ENCODE measurements around the gene SEC14L1.

SEC14L1 gene

DNA sequence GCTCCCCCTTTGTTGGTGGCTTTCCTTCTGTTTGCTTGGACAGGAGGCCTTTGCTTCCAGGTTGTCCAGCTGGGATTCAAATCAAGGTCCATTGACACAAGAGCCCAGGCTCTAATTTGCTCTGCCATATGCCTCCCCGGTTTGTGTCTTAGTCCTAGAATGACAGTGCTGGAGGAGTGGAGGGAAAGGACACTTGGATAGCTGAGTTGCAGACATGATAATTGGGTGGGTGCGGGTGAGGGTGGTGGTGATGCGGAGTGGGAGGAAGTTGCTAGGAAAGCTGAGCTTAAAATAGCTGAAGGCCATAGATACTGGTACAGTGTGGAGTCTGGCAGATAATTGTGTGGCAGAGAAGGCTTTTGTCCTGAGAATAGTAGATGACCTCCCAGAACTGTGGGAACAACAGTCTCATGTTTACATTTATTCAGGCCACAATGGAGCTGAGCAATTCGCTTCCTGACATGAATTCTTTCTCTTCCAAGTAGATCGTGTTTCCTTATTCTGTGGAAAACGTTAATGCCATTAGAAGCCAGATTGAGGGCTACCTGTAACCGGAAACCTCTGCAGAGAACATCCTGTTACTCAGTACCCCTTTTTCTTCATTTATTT lies 23.8 kb downstream of the SEC14L1 start:
- DNase-seq = no peak

- no peak for DNase-seq
These were observed 24.8 kb downstream of the SEC14L1 start for GRCh38 chr17:77165577-77165976.

GRCh38 chr17:77167472-77168306 lies 26.9 kb downstream of the SEC14L1 start:
- no peak for DNase-seq

GRCh38 chr17:77173104-77173503 lies 32.3 kb downstream of the SEC14L1 start:
- DNase-seq = no peak

- DNase-seq = no peak
These were observed 34.3 kb downstream of the SEC14L1 start for GRCh38 chr17:77174928-77175661.

DNA sequence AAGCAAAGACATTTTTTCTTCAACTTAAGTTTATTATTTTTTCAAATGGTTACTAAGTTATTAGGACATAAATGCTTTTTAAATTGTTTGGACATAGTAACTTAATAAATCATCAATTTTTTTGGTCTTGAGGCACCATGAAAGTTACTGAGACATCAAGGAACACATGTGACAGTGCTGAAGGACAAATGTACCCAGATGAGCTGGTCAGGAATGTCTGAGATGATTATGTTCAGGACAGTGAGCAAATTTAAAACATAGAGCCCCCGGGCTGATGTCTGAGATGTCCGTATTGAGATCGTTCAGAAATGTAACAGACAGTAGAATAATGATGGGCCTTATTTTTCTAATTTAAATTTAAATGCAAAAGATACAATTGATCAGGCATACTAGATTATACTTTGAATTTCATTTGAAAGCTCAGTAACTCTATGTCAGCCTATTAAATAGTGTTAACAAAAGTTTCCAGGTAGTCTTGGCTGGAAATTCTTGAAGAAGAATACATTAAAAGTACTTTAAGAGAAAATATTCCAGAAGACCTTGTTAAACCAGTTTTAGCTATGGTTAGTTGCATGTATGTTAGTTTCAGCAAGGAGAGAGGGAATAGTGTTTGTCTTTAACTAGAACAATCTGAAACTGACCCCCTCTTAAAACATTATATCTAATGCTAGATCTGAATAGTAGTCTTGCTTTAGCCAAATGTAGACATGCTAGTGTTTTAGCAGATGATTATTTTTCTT lies 36.4 kb downstream of the SEC14L1 start:
- no peak for DNase-seq

DNA sequence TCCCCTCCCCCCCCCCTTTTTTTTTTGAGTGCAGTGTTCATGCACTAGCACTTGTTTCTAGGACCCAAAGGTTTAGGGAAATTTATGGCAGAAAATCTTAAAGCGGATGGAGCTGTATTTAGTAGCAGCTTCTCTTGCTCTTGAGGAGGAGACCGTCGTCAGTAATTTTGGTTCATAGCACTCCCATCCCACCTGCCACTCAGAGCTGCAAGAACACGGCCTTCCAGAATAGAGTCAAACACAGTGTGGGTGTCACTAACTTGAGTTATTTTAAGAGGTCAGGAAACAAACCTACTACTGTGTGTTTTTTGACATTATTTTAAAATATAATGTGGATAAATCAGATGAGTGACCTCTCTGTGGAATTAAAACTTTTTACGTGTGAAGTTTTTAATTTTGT lies 37.3 kb downstream of the SEC14L1 start:
- no peak for DNase-seq

DNA sequence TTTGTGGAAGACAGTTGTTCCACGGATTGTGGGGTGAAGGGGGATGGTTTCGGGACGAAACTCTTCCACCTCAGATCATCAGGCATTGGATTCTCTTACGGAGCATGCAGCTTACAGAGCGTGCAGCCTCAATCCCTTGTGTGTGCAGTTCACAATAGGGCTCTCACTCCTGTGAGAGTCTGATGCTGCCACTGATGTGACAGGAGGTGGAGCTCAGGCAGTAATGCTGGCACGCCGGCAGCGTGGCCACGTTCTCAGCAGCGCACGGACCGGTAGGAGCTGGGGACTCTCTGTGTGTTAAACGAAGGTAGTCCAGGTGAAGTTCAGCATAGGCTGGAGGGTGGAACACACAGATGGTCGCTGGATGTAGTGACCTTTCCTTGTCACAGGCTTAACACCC lies 37.8 kb downstream of the SEC14L1 start:
- no peak for DNase-seq

DNA sequence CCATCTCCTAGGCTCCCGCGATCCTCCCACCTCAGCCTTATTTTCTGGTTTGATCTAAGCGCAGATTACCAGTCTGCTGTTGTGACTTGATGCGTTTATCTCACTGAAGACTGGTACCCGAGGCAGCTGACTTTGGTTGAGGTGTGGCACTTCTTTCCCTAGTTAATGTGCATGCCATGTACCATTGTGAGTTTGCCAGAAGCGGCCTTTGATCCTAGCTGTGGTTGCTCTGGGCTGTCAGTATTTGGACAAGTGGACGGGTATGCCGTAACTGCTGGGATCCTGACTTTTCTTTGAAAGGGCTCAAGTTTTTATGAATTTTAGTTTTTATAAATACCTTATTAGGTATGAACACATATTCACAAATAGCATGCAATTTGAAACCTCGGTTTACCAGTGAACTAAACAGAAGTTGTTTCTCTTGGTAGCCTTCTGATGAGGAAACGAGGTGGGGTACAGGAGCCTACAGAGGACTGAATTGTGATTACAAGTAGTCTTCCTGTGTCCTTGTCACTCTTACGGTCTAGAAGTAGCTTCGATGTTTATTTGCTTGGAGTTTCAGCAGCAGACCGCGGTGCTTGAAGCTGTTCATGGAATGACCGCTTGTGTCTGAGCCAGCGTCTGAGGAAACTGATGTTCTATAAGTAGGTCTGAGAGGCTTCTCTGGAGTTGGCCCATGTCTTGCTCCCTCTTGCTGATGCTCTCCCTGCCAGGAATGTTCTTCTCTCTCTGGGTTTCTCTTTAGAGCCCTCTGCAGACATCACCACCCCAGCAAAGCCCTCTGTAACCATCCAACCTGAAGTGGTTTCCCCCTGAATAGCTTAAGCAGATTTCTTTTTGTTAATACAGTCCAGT lies 40.0 kb downstream of the SEC14L1 start:
- no peak for DNase-seq

- no peak for DNase-seq
These were observed 41.7 kb downstream of the SEC14L1 start for GRCh38 chr17:77182205-77183172.

DNA sequence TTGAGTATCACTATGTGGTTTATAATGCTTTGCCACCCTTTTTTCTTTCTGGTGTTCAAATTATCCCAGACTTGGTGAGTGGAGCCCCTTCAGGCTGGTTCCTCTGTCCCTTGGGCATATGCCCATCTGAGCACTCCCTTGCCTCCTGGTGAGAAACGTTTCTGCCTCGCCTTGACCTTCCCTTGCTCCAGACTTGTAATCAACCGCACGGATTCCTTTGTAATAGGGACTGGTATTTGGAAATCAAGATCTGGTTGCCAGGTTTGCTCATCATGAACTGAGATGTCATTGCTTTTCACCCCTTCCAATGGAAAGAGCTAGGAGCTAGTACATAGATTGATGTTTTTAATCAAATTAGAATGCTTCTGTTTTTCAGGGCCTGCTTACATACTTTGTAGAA lies 43.7 kb downstream of the SEC14L1 start:
- DNase-seq = no peak

GRCh38 chr17:77185137-77185536 lies 44.4 kb downstream of the SEC14L1 start:
- no peak for DNase-seq

DNA sequence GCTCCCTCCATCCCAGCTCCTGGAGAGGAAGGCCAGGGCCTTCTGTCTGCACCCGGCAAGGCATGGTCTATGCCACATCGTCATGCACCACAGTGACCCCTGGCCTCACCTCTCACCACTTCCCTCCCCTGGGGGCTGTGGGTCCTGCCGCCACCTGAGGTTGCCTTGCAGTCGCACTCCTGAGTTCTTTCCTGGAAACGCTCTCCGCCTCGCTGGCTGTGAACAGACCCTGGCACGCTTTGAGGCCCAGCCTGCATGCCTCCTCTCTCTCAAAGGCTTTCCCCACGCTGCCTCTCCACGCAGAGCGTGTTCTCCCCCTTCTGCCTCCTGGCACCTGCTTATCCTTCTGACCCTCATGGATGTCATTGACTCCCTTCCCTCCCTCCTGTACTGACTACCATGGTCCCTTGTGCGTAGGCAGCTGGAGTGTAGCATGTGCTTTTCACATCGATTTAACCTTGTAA lies 45.4 kb downstream of the SEC14L1 start:
- peak; percentile 46 for DNase-seq

GRCh38 chr17:77188084-77189066 lies 47.6 kb downstream of the SEC14L1 start:
- DNase-seq = no peak

DNA sequence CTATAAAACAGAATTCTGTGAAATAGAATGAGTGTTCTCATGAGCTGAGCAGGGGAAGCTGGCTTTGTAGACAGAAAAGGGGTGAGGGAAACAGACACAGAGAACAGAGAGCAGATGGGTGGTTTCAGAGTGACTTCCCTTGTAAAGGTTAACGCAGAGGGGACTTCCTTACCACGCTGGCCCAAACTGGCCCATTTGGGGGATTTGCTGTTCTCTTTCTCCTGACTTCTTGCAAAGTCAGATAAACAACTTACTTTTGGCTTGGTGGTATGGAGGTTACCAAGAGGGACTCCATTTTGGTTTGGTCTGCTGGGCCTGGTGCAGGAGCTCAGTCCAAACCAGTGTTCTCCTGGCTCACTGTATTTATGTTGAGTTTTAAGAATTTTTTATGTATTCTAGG lies 48.4 kb downstream of the SEC14L1 start:
- DNase-seq = no peak

DNA sequence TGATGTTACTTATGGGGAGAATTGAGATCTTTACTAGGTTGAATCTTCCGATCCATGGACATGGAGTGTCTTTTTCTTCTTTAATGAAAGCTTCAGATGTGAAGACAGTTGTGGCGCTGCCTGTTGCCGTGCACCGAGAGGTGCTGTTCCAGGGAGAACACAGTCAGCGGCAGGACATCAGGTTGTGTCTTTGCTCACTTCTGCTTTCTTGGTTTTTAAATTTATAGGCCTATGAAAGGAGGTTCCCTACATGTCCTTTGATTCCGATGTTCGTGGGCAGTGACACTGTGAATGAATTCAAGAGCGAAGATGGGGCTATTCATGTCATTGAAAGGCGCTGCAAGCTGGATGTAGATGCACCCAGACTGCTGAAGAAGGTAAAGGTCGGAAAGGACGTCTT lies 49.8 kb downstream of the SEC14L1 start:
- DNase-seq = no peak

- no peak for DNase-seq
These were observed 50.5 kb downstream of the SEC14L1 start for GRCh38 chr17:77191244-77191643.

GRCh38 chr17:77193653-77194052 lies 52.9 kb downstream of the SEC14L1 start:
- DNase-seq = no peak

DNA sequence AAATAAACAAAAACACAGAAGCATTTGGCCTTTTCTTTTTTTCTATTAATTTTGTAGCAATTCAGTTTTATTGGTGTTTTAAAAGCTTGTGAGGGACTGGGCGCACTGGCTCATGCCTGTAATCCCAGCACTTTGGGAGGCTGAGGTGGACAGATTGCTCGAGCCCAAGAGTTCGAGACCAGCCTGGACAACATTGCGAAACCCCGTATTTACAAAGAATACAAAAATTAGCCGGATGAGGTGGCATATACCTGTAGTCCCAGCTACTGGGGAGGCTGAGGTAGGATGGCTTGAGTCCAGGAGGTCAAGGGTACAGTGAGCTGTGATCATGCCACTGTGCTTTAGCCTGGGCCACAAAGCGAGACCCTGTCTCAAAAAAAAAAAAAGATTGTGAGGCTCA lies 53.4 kb downstream of the SEC14L1 start:
- DNase-seq = no peak

DNA sequence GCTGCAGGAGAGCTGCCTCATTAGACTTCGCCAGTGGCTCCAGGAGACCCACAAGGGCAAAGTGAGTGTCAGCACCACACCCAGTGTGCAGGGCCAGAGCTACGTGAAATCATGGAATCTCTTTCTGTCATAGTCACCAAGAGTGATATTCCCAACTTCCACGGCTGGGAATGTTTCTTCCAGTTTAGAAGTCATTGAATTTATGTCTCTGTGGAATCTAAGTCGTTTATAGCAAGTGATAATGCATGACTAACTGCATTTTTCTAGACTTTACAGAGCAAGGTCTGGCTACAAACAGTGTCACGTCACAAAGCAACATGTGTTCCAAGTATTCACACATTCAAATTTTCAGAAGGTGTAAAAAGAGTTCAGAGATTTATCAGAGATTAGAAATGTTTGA lies 55.5 kb downstream of the SEC14L1 start:
- no peak for DNase-seq

Data from DMS79 (cell line).